ENCODE results near the gene ZNRF3. TPM values are rescaled to one million over a fixed set of nuclear protein-coding genes. Genes with fewer than 3 reads are reported as not detected.

Gene ZNRF3
- polyA plus RNA-seq, 1 of the 3 experiments (the other 2 are of a cell fraction): 4.2 TPM

DNA sequence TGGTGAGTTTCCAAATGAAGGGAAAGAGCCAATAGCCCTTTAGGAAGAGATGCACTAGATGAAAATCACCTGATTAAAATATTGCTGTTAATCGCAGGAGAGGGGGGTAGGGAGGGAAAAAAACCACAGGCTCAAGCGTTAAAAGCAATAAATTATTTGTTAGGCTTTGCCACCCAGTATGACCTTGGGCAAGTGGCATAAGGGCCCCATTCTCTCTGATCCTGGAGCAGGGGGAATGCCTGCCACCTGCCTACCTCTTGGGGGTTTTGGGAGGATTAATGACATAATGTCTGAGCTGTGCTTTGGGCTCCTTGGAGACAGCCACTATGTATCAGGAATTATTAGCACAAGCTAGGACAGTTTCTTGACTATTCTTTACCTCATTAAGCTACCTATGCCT is 80.0 kb downstream of the ZNRF3 start:
- Histone ChIP-seq H3K27me3 (ENCODE audit: insufficient read depth) (no peaks in the 10 kb centered on the region), H3K4me2 (no peak overlapping the region), H3F3A (replicated peaks; ENCODE audit: insufficient read depth) (no peaks in the 10 kb centered on the region), H4K20me1 (ENCODE audit: insufficient read depth) (no peaks in the 10 kb centered on the region), H3K9me3 (no peaks in the 10 kb centered on the region), H3K4me1 (ENCODE audit: control insufficient read depth in 1 of 2, insufficient read depth in 2 of 2, low read depth in 1 of 2, low read length in 1 of 2) (peaks cover 0 to 4% of the 10 kb centered on the region in 2 experiments; a peak in 2 of 4 replicates), H3K36me3 (replicated peaks in 1 of 2; ENCODE audit: control insufficient read depth in 1 of 2, insufficient read depth in 2 of 2, low read length in 1 of 2) (no peaks in the 10 kb centered on the region), H3K4me3 (ENCODE audit: low read depth in 2 of 2, low read length in 1 of 2) (no peak overlapping the region), H3K27ac (ENCODE audit: low read depth in 2 of 2, low read length in 1 of 2) (no peak overlapping the region), H3K79me2 (ENCODE audit: insufficient read depth) (peaks cover 3% of the 10 kb centered on the region; the same call in 1 of the 2 replicates), H3K9me2 (no peaks in the 10 kb centered on the region), H3K9ac (no peak overlapping the region), H2AFZ (ENCODE audit: low read depth) (no peak overlapping the region)
- CTCF ChIA-PET: interaction anchor here (0.9 kb wide), 1 partner anchor 108 kb away, joined by 3 read pairs; no protein-coding TSS in a partner anchor
- DNase-seq: no peak
- 90% methylated on average over 2 of the region's 2 CpGs for WGBS (ENCODE audit: low lambda C conversion rate)
- POLR2A ChIA-PET: no interaction called here
- TF ChIP-seq MEF2A (IDR thresholded peaks at IDR 0.05; ENCODE audit: borderline replicate concordance, low read depth) (no peak), SIN3A (IDR thresholded peaks at IDR 0.05; ENCODE audit: borderline replicate concordance, low read depth, low read length) (no peak), RFX5 (IDR thresholded peaks at IDR 0.05; ENCODE audit: low read length) (no peak), FOSL2 (IDR thresholded peaks at IDR 0.05; ENCODE audit: borderline replicate concordance, low read depth) (no peak), POLR2AphosphoS5 (IDR thresholded peaks at IDR 0.05; ENCODE audit: low read depth, low read length) (no peak), TAF1 (IDR thresholded peaks at IDR 0.05; ENCODE audit: borderline replicate concordance, low read depth, low read length) (no peak)
- TF ChIP-seq, protein P1, sequence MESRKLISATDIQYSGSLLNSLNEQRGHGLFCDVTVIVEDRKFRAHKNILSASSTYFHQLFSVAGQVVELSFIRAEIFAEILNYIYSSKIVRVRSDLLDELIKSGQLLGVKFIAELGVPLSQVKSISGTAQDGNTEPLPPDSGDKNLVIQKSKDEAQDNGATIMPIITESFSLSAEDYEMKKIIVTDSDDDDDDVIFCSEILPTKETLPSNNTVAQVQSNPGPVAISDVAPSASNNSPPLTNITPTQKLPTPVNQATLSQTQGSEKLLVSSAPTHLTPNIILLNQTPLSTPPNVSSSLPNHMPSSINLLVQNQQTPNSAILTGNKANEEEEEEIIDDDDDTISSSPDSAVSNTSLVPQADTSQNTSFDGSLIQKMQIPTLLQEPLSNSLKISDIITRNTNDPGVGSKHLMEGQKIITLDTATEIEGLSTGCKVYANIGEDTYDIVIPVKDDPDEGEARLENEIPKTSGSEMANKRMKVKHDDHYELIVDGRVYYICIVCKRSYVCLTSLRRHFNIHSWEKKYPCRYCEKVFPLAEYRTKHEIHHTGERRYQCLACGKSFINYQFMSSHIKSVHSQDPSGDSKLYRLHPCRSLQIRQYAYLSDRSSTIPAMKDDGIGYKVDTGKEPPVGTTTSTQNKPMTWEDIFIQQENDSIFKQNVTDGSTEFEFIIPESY (IDR thresholded peaks at IDR 0.05; ENCODE audit: borderline replicate concordance, low read depth): no peak

DNA sequence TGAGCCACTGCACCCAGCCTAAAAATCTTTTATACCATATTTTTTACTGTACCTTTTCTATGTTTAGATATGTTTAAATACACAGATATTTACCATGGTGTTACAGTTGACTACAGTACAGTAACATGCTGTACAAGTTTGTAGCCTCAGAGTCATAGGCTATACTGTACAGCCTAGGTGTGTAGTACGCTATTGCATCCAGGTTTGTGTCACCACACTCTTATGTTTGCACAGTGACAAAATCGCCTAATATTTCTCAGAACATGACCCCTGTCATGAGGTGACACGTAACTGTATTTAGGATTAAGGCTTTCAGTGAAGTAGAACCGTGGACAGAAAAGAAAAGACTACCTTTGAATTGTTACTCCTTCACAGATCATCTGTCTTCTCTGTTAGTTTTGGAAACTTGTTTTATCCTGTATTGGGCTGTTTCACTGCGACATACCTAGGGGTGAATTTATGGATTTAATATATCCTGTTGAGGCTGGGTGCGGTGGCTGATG is 83.8 kb downstream of the ZNRF3 start:
- Histone ChIP-seq H3K79me2 (ENCODE audit: insufficient read depth) (peaks cover 4% of the 10 kb centered on the region; the same call in 1 of the 2 replicates), H3K9me3 (no peaks in the 10 kb centered on the region), H3K4me1 (ENCODE audit: control insufficient read depth in 1 of 2, insufficient read depth in 2 of 2, low read depth in 1 of 2, low read length in 1 of 2) (peaks cover 4 to 6% of the 10 kb centered on the region in 2 experiments; a peak in 2 of 4 replicates), H4K20me1 (ENCODE audit: insufficient read depth) (no peaks in the 10 kb centered on the region), H3K4me2 (no peak overlapping the region), H3K4me3 (ENCODE audit: low read depth in 2 of 2, low read length in 1 of 2) (no peak overlapping the region), H3K9ac (no peak overlapping the region), H3K36me3 (replicated peaks in 1 of 2; ENCODE audit: control insufficient read depth in 1 of 2, insufficient read depth in 2 of 2, low read length in 1 of 2) (no peaks in the 10 kb centered on the region), H3F3A (replicated peaks; ENCODE audit: insufficient read depth) (no peaks in the 10 kb centered on the region), H3K27me3 (ENCODE audit: insufficient read depth) (no peaks in the 10 kb centered on the region), H2AFZ (ENCODE audit: low read depth) (no peak overlapping the region), H3K27ac (ENCODE audit: low read depth in 2 of 2, low read length in 1 of 2) (no peak overlapping the region), H3K9me2 (no peaks in the 10 kb centered on the region)
- DNase-seq: no peak
- 95% methylated on average over 6 of the region's 6 CpGs for WGBS (ENCODE audit: low lambda C conversion rate)
- POLR2A ChIA-PET: no interaction called here
- CTCF ChIA-PET: interaction anchor here (1.2 kb wide), 1 partner anchor 74 kb away, joined by 3 read pairs; no protein-coding TSS in a partner anchor
- TF ChIP-seq JUND (IDR thresholded peaks at IDR 0.05): no peak
- no peak for TF ChIP-seq FOSL2 (IDR thresholded peaks at IDR 0.05; ENCODE audit: borderline replicate concordance, low read depth)
- TF ChIP-seq, protein P2, sequence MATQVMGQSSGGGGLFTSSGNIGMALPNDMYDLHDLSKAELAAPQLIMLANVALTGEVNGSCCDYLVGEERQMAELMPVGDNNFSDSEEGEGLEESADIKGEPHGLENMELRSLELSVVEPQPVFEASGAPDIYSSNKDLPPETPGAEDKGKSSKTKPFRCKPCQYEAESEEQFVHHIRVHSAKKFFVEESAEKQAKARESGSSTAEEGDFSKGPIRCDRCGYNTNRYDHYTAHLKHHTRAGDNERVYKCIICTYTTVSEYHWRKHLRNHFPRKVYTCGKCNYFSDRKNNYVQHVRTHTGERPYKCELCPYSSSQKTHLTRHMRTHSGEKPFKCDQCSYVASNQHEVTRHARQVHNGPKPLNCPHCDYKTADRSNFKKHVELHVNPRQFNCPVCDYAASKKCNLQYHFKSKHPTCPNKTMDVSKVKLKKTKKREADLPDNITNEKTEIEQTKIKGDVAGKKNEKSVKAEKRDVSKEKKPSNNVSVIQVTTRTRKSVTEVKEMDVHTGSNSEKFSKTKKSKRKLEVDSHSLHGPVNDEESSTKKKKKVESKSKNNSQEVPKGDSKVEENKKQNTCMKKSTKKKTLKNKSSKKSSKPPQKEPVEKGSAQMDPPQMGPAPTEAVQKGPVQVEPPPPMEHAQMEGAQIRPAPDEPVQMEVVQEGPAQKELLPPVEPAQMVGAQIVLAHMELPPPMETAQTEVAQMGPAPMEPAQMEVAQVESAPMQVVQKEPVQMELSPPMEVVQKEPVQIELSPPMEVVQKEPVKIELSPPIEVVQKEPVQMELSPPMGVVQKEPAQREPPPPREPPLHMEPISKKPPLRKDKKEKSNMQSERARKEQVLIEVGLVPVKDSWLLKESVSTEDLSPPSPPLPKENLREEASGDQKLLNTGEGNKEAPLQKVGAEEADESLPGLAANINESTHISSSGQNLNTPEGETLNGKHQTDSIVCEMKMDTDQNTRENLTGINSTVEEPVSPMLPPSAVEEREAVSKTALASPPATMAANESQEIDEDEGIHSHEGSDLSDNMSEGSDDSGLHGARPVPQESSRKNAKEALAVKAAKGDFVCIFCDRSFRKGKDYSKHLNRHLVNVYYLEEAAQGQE (IDR thresholded peaks at IDR 0.05; ENCODE audit: low read depth, low read length): no peak
- no peak for TF ChIP-seq TAF1 (IDR thresholded peaks at IDR 0.05; ENCODE audit: borderline replicate concordance, low read depth, low read length)
- no peak for TF ChIP-seq EP300 (IDR thresholded peaks at IDR 0.05; ENCODE audit: borderline replicate concordance in 1 of 2, low read depth in 1 of 2, low read length in 1 of 2)
- TF ChIP-seq, protein P3, sequence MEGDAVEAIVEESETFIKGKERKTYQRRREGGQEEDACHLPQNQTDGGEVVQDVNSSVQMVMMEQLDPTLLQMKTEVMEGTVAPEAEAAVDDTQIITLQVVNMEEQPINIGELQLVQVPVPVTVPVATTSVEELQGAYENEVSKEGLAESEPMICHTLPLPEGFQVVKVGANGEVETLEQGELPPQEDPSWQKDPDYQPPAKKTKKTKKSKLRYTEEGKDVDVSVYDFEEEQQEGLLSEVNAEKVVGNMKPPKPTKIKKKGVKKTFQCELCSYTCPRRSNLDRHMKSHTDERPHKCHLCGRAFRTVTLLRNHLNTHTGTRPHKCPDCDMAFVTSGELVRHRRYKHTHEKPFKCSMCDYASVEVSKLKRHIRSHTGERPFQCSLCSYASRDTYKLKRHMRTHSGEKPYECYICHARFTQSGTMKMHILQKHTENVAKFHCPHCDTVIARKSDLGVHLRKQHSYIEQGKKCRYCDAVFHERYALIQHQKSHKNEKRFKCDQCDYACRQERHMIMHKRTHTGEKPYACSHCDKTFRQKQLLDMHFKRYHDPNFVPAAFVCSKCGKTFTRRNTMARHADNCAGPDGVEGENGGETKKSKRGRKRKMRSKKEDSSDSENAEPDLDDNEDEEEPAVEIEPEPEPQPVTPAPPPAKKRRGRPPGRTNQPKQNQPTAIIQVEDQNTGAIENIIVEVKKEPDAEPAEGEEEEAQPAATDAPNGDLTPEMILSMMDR (IDR thresholded peaks at IDR 0.05): no peak
- TF ChIP-seq, protein P4, sequence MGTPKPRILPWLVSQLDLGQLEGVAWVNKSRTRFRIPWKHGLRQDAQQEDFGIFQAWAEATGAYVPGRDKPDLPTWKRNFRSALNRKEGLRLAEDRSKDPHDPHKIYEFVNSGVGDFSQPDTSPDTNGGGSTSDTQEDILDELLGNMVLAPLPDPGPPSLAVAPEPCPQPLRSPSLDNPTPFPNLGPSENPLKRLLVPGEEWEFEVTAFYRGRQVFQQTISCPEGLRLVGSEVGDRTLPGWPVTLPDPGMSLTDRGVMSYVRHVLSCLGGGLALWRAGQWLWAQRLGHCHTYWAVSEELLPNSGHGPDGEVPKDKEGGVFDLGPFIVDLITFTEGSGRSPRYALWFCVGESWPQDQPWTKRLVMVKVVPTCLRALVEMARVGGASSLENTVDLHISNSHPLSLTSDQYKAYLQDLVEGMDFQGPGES (IDR thresholded peaks at IDR 0.05; ENCODE audit: low read depth, low read length): no peak
- no peak for TF ChIP-seq RCOR1 (IDR thresholded peaks at IDR 0.05; ENCODE audit: low read length)
- no peak for TF ChIP-seq GABPA (IDR thresholded peaks at IDR 0.05; ENCODE audit: low read depth)
- no peak for TF ChIP-seq EZH2phosphoT487 (IDR thresholded peaks at IDR 0.05; ENCODE audit: borderline replicate concordance, low read depth)
- TF ChIP-seq CHD2 (IDR thresholded peaks at IDR 0.05; ENCODE audit: low read length, partially characterized antibody): no peak
- no peak for TF ChIP-seq RAD21 (IDR thresholded peaks at IDR 0.05; ENCODE audit: low read length)

Measured in SK-N-SH (cell line).